Hepatocyte (in vitro differentiated cells): Measurements from ENCODE around the gene C1orf141. TPM values are rescaled to one million over a fixed set of nuclear protein-coding genes. Genes with fewer than 3 reads are reported as not detected.

Experiments
- DNase-seq: peaks from one replicate; pipeline ENCODE4 v3.0.0-alpha.2; 2016; ENCODE audit warnings: low spot score
- H2AFZ ChIP-seq: fragments of 200-600 bp; sonication (generic); 2 replicates; pipeline ENCODE4 v1.6.0; 2016; ENCODE audit warnings: antibody characterized with exemption, mild to moderate bottlenecking
- H3K27ac ChIP-seq: fragments of 200-600 bp; sonication (generic); 2 replicates; pipeline ENCODE4 v1.5.1; 2016; ENCODE audit warnings: mild to moderate bottlenecking
- H3K27me3 ChIP-seq: fragments of 200-600 bp; sonication (generic); 2 replicates; pipeline ENCODE4 v1.6.1; 2016
- H3K36me3 ChIP-seq: fragments of 200-600 bp; sonication (generic); replicated peaks from 2 replicates; pipeline ENCODE4 v1.5.1; 2016; ENCODE audit warnings: low read depth; ENCODE audit not compliant: insufficient read depth
- H3K4me1 ChIP-seq: fragments of 200-600 bp; sonication (generic); 2 replicates; pipeline ENCODE4 v1.5.1; 2016; ENCODE audit warnings: mild to moderate bottlenecking, moderate library complexity; ENCODE audit not compliant: insufficient read depth
- H3K4me2 ChIP-seq: fragments of 200-600 bp; sonication (generic); 2 replicates; pipeline ENCODE4 v1.6.0; 2016
- H3K4me3 ChIP-seq: fragments of 200-600 bp; sonication (generic); 2 replicates; pipeline ENCODE4 v1.5.1; 2016; ENCODE audit warnings: mild to moderate bottlenecking
- H3K79me2 ChIP-seq: fragments of 200-600 bp; sonication (generic); 2 replicates; pipeline ENCODE4 v1.6.0; 2017; ENCODE audit warnings: mild to moderate bottlenecking
- H3K9me2 ChIP-seq: fragments of 200-600 bp; sonication (generic); replicated peaks from 2 replicates; pipeline ENCODE4 v1.6.0; 2017; ENCODE audit warnings: mild to moderate bottlenecking; ENCODE audit not compliant: insufficient read depth
- H3K9me3 ChIP-seq: fragments of 200-600 bp; sonication (generic); 2 replicates; pipeline ENCODE4 v1.5.1; 2016; ENCODE audit warnings: low read depth, mild to moderate bottlenecking
- H4K20me1 ChIP-seq: fragments of 200-600 bp; sonication (generic); 2 replicates; pipeline ENCODE4 v1.6.0; 2016; ENCODE audit warnings: mild to moderate bottlenecking; ENCODE audit not compliant: insufficient read depth, poor library complexity, severe bottlenecking
- EZH2 ChIP-seq: fragments of 200-600 bp; sonication (generic); IDR thresholded peaks from 2 replicates; pipeline ENCODE4 v1.6.1; 2016; ENCODE audit warnings: antibody characterized with exemption, mild to moderate bottlenecking, borderline replicate concordance
- EZH2phosphoT487 ChIP-seq: fragments of 200-600 bp; sonication (generic); IDR thresholded peaks from one replicate; pipeline ENCODE4 v1.6.1; 2018; ENCODE audit warnings: antibody characterized with exemption, mild to moderate bottlenecking, low read depth, moderate library complexity; ENCODE audit not compliant: unreplicated experiment, severe bottlenecking
- WGBS: methylation state at CpG from one replicate; pipeline ENCODE4 v1.1.6; 2016; ENCODE audit warnings: low lambda C conversion rate; ENCODE audit errors: missing lambda C conversion rate; 5-methylcytosine and 5-hydroxymethylcytosine counted together
- polyA plus RNA-seq: library from polyadenylated mRNA; unstranded; fragments of >200 nt; fragmentation: Nextera tagmentation; extraction: Ambion mirVana; gene quantifications from 2 replicates; pipeline ENCODE4 v1.2.1, GENCODE V29; 2016
- total RNA-seq: library from RNA; depleted of rRNA; stranded (reverse); fragments of >200 nt; gene quantifications from 2 replicates; pipeline ENCODE4 v1.2.3, GENCODE V29; 2014
- TF ChIP-seq, protein P1 (sequence below): fragments of 200-600 bp; sonication (generic); IDR thresholded peaks from 2 replicates; pipeline ENCODE4 v1.5.1; 2016; ENCODE audit warnings: antibody characterized with exemption, mild to moderate bottlenecking; ENCODE audit not compliant: poor library complexity

C1orf141 gene
- total and polyA plus RNA-seq, 2 experiments from 2014 or later = not detected

DNA sequence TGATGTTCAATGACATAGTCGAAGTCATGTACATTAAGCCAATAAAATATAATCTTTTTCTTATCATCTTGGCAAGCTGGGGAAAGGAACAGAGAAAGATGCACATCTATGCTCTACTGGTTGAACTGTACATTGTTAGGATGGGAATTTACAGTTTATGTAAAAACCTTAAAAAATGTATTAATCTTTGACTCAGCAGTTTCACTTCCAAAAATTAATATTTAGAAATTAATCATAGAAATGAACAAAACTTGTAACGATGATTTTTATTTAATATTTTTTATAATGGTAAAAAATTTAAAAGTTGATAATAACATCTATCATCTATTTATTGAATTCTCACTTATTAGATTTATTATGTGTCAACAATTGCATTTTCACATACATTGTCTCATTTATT lies 5.7 kb upstream of the C1orf141 start:
- 79% methylated on average over 2 of the region's 2 CpGs for WGBS
- Histone ChIP-seq H3K4me1 (peaks cover 43% of the 10 kb centered on the region), H3K4me2 (no peak overlapping the region), H3K27me3 (no peaks in the 10 kb centered on the region), H3K9me3 (no peaks in the 10 kb centered on the region), H3K27ac (no peak overlapping the region), H3K36me3 (no peaks in the 10 kb centered on the region), H4K20me1 (no peaks in the 10 kb centered on the region), H3K79me2 (no peaks in the 10 kb centered on the region), H3K4me3 (no peak overlapping the region), H3K9me2 (no peaks in the 10 kb centered on the region), H2AFZ (no peak overlapping the region)
- no peak for DNase-seq
- TF ChIP-seq EZH2phosphoT487 (no peak), EZH2 (no peak)
- TF ChIP-seq, protein P1, sequence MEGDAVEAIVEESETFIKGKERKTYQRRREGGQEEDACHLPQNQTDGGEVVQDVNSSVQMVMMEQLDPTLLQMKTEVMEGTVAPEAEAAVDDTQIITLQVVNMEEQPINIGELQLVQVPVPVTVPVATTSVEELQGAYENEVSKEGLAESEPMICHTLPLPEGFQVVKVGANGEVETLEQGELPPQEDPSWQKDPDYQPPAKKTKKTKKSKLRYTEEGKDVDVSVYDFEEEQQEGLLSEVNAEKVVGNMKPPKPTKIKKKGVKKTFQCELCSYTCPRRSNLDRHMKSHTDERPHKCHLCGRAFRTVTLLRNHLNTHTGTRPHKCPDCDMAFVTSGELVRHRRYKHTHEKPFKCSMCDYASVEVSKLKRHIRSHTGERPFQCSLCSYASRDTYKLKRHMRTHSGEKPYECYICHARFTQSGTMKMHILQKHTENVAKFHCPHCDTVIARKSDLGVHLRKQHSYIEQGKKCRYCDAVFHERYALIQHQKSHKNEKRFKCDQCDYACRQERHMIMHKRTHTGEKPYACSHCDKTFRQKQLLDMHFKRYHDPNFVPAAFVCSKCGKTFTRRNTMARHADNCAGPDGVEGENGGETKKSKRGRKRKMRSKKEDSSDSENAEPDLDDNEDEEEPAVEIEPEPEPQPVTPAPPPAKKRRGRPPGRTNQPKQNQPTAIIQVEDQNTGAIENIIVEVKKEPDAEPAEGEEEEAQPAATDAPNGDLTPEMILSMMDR = no peak

DNA sequence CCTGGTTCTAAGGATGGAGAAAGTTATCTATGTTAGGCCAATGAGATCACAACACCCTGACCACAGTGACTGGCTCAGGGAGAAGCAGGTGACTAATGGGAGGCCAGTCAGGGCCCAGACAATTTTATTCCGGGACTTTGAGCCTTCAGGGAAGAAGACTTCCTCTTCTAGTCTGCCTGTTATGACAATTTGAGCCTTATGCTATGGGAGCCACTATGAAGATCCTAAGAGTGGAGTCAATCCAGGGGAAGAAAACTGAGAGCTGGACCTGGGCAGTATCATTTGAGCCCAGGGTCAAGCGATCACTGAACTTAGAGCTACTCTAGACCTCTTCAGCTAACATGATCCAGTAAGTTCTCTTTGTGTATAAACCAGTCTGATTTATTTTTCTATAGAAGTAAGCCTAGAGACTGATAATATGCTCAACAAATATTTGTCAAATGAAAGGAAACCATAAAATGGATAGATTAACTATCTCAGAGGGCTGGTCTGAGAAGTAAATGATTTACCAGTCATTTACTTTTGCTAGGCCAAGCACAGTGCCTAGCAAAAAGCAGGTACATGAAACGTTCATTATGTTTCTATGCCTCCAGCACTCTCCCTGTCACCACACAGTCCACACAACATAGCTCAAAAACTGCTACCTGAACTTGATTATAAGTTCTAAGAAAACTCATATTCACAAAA lies 4.2 kb upstream of the C1orf141 start:
- no peak for TF ChIP-seq EZH2phosphoT487
- no peak for TF ChIP-seq EZH2
- TF ChIP-seq, protein P1 = no peak
- Histone ChIP-seq H3K27me3 (no peaks in the 10 kb centered on the region), H3K4me2 (peak overlapping the region; percentile 45), H3K9me3 (no peaks in the 10 kb centered on the region), H3K4me1 (peaks cover 44% of the 10 kb centered on the region), H3K4me3 (no peak overlapping the region), H3K9me2 (no peaks in the 10 kb centered on the region), H2AFZ (no peak overlapping the region), H3K79me2 (no peaks in the 10 kb centered on the region), H4K20me1 (no peaks in the 10 kb centered on the region), H3K27ac (peak overlapping the region; percentile 75), H3K36me3 (no peaks in the 10 kb centered on the region)
- 45% methylated on average over 3 of the region's 3 CpGs for WGBS
- peak; percentile 63 for DNase-seq

DNA sequence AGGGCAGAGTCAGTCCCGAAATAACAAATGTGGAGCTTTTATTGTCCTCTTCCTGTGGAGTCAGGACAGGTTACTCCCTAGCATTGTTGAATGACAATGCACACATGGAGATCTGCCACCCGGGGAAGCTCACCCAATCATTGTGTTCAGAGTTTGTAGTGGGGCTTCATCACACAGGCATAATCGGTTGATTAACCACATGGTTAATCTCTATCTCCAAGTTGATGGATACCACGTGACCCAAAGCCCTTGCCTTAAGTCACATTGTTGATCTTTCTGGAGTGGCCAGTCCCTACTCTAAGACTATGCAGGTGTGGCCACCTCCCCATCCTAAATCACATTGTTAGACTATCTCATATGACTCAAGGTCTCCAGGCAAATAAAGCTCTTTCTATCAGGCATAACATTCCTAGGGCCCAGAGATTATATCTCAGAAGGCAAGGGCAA lies 2.6 kb upstream of the C1orf141 start:
- WGBS = 38% methylated on average over 4 of the region's 4 CpGs
- no peaks in the 10 kb centered on the region for H3K36me3 ChIP-seq
- no peaks in the 10 kb centered on the region for H3K9me3 ChIP-seq
- TF ChIP-seq EZH2 = no peak
- no peak for TF ChIP-seq EZH2phosphoT487
- TF ChIP-seq, protein P1 = no peak
- no peaks in the 10 kb centered on the region for H3K9me2 ChIP-seq
- H4K20me1 ChIP-seq = no peaks in the 10 kb centered on the region
- no peak overlapping the region for H3K4me3 ChIP-seq
- peak overlapping the region; percentile 35 for H3K4me2 ChIP-seq
- peak; percentile 75 for DNase-seq
- no peaks in the 10 kb centered on the region for H3K79me2 ChIP-seq
- no peaks in the 10 kb centered on the region for H3K27me3 ChIP-seq
- H3K4me1 ChIP-seq = peaks cover 44% of the 10 kb centered on the region
- H3K27ac ChIP-seq = peak overlapping the region; percentile 75
- no peak overlapping the region for H2AFZ ChIP-seq
